HG03442 (cell line): Measurements from ENCODE around the gene RHD.
A peak's percentile ranks its signal among the peaks of the same experiment; 100 is the strongest.
"Not testable (repeated sequence)": the region's sequence is repeated elsewhere in the genome, so short reads cannot be mapped to it uniquely, and the experiment has no call there.

ENCODE experiments used
- ATAC-seq: cut with Tn5 transposase; IDR thresholded peaks from one replicate; pipeline ENCODE4 v1.9.1; 2021; ENCODE audit warnings: mild to moderate bottlenecking, moderate library complexity; ENCODE audit not compliant: unreplicated experiment

The RHD gene

GRCh38 chr1:25302330-25302729, 30.0 kb downstream of the RHD start:
- not testable (repeated sequence) for ATAC-seq

DNA sequence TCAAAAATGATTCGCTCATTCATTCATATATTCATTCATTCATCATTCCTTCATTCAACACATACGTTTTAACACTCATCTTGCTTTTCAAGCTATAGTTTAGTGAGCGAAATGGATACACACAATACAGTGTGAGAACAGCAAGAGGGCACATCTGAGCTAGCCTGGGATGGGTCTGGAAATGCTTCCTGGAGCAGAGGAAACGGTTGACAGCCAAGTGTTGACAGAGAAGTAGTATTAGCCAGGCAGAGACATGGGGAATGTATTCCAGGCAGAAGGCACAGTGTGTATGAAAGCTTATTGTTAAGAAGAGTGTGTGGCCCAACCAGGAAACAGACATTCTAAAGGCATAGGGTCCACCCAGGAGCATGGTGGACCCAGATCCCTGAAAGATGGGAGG, 32.6 kb downstream of the RHD start:
- ATAC-seq: not testable (repeated sequence)

DNA sequence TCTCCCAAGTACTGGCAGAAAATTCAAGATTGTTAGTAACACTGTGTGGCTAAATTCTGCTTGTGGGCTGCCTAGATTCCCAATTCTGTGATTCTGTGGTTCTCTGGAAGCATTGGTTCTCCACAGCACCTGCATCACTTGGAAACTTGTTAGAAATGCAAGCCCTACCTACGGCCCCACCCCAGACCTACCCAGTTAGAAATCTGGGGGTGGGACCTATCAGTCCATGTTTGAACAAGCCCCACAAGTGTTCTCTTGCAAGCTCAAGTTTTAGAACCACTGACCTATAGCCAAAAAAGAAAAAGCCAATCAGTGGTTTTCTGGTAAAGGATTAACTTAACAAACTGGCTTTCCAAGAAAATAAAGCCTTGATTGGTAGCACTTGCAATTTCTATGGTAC, 35.9 kb downstream of the RHD start:
- not testable (repeated sequence) for ATAC-seq

GRCh38 chr1:25309085-25309484, 36.8 kb downstream of the RHD start:
- not testable (repeated sequence) for ATAC-seq

GRCh38 chr1:25309486-25309885, 37.2 kb downstream of the RHD start:
- not testable (repeated sequence) for ATAC-seq

GRCh38 chr1:25312806-25313470, 40.6 kb downstream of the RHD start:
- ATAC-seq: not testable (repeated sequence)

DNA sequence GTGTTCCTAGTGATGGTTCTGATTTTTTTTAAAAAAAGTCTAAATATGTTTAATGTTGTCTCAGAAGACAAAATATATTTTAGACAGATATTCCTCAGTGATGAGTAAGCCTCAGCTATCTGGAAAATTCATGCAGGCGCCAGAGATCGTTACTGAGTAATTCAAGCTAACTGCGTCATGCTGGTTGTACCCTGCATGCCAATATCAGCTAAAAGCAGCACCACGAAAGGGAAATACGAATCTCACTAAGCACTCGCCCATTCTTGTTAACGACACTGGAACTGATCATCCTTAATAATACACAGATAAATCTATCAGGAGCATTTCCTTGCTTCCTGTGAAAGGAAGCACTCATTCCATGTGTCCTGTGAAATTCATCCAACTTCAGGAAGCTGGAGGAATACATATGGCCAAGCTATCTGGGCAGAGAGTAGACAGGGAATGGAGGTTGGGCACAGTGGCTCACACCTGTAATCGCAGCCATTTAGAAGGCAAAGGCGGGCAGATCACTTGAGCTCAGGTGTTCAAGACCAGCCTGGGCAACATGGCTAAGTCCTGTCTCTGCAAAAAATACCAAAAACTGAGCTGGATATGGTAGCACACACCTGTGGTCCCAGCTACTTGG, 48.1 kb downstream of the RHD start:
- not testable (repeated sequence) for ATAC-seq

- ATAC-seq: not testable (repeated sequence)
Measured at GRCh38 chr1:25322127-25322526, 49.8 kb downstream of the RHD start.

- ATAC-seq: not testable (repeated sequence)
Measured at GRCh38 chr1:25324407-25324806, 52.1 kb downstream of the RHD start.

- ATAC-seq: not testable (repeated sequence)
Measured at GRCh38 chr1:25327864-25328790, 55.8 kb downstream of the RHD start.

DNA sequence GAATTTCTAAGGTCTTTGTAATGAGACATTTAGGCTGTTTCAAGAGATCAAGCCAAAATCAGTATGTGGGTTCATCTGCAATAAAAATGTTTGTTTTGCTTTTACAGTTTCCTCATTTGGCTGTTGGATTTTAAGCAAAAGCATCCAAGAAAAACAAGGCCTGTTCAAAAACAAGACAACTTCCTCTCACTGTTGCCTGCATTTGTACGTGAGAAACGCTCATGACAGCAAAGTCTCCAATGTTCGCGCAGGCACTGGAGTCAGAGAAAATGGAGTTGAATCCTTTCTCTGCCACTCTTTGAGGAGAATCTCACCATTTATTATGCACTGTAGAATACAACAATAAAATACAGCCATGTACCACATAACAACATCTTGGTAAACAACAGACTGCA, 56.5 kb downstream of the RHD start:
- ATAC-seq: not testable (repeated sequence)

GRCh38 chr1:25329336-25329735, 57.0 kb downstream of the RHD start:
- not testable (repeated sequence) for ATAC-seq

- ATAC-seq: not testable (repeated sequence)
Measured at GRCh38 chr1:25329950-25330349, 57.6 kb downstream of the RHD start.

- ATAC-seq: peak; percentile 24
Measured at GRCh38 chr1:25336922-25337354, 64.6 kb downstream of the RHD start.

- peak; percentile 29 for ATAC-seq
Measured at GRCh38 chr1:25337483-25338187, 65.3 kb downstream of the RHD start.

- peak; percentile 62 for ATAC-seq
Measured at GRCh38 chr1:25338188-25338981, 66.1 kb downstream of the RHD start, which contains the start of gene TMEM50A. TMEM50A (plus strand) TSS chr1:25338334; CDS start chr1:25340487, 2,153 bp downstream.

- no peak for ATAC-seq
Measured at GRCh38 chr1:25338986-25339385, 66.7 kb downstream of the RHD start.

GRCh38 chr1:25341746-25342145, 69.4 kb downstream of the RHD start:
- no peak for ATAC-seq

DNA sequence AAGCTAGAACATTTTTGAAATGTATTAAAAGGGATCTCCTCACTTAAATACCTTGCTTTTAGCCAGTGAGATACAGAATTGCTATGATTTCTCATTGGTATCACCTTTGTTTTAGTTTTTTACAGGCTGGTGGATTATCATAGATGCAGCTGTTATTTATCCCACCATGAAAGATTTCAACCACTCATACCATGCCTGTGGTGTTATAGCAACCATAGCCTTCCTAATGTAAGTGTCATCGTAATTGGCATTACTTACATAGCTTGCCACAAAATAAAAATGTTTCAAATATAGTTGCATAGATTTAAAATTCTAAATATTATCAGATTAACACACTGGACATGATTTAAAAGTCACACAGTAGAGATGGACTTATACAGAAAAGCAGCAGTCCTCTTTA, 70.5 kb downstream of the RHD start:
- ATAC-seq: no peak

DNA sequence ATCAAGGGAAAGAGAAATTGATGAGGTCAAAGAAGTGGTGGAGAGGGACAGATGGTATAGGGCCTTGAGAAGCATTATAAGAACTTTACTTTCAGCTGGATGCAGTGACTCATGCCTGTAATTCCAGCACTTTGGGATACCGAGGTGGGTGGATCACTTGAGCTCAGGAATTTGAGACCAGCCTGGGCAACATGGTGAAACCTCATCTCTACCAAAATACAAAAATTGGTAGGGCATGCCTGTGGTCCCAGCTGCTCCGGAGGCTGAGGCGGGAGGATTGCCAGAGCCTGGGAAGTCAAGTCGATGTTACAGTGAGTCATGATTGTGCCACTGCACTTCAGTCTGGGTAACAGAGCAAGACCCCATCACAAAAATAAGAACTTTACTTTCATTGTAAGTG, 71.6 kb downstream of the RHD start:
- ATAC-seq: no peak
